Measurements from ENCODE around the gene IQSEC1.

GRCh38 chr3:12986521-12986920 lies 86.7 kb downstream of the IQSEC1 start:
- TF ChIP-seq POLR2A (IDR thresholded peaks at IDR 0.05; ENCODE audit: low read depth, low read length), result no peak
- no peak for TF ChIP-seq POLR2AphosphoS5 (IDR thresholded peaks at IDR 0.05; ENCODE audit: low read depth, low read length)
- no peak for TF ChIP-seq TAF1 (IDR thresholded peaks at IDR 0.05; ENCODE audit: low read depth, low read length)
- no peak for TF ChIP-seq POU2F2 (IDR thresholded peaks at IDR 0.05; ENCODE audit: low read depth, low read length)
- TF ChIP-seq SPI1 (IDR thresholded peaks at IDR 0.05; ENCODE audit: low read depth, low read length), result no peak
